IMR-90 (cell line): ENCODE results near the gene EPO. TPM values are rescaled to one million over a fixed set of nuclear protein-coding genes. Genes with fewer than 3 reads are reported as not detected.

Experiments used
- ATAC-seq: fragments of 200-7000 bp; cut with Tn5 transposase; 2 replicates; pipeline ENCODE4 v1.9.1; 2020; ENCODE audit warnings: low read depth, mild to moderate bottlenecking, moderate library complexity
- BruUV-seq: library from RNA; stranded (reverse); fragments of 400-500 nt; replicated peaks from 2 replicates; lab custom pipeline; 2021; lab: Mats Ljungman, UMichigan
- CTCF ChIA-PET: fragments of 300-600 bp; formaldehyde crosslinking; extraction: SDS; loops from one replicate; lab custom pipeline; 2021; ENCODE audit warnings: antibody characterized with exemption; lab: Yijun Ruan, JAX
- POLR2A ChIA-PET: fragments of 300-600 bp; sonication (Branson Sonifier 250); formaldehyde crosslinking; loops from one replicate; lab custom pipeline; 2022; ENCODE audit warnings: antibody characterized with exemption; ENCODE audit not compliant: unreplicated experiment; lab: Charles Lee
- DNase-seq: peaks from one replicate; pipeline ENCODE4 v3.0.0; 2013
- H2AFZ ChIP-seq: replicated peaks from 2 replicates; pipeline ENCODE3; 2013; ENCODE audit warnings: low read length, mild to moderate bottlenecking; ENCODE audit not compliant: poor library complexity
- H2AK5ac ChIP-seq: 2 replicates; pipeline ENCODE4 v1.6.1; 2013; ENCODE audit warnings: low read depth, low read length, inconsistent platforms
- H2AK9ac ChIP-seq: replicated peaks from 2 replicates; pipeline ENCODE3; 2013; ENCODE audit warnings: mild to moderate bottlenecking, low read depth, low read length, moderate library complexity; ENCODE audit not compliant: poor library complexity
- H2BK120ac ChIP-seq: 2 replicates; pipeline ENCODE4 v1.6.1; 2013; ENCODE audit warnings: low read depth, low read length, inconsistent platforms
- H2BK15ac ChIP-seq: 3 replicates; pipeline ENCODE4 v1.6.1; 2013; ENCODE audit warnings: low read depth, low read length, inconsistent platforms
- H2BK20ac ChIP-seq: 2 replicates; pipeline ENCODE4 v1.6.1; 2013; ENCODE audit warnings: low read depth, mild to moderate bottlenecking, inconsistent platforms, low read length, moderate library complexity
- H2BK5ac ChIP-seq: 2 replicates; pipeline ENCODE4 v1.6.1; 2013; ENCODE audit warnings: mild to moderate bottlenecking, low read depth, low read length, inconsistent platforms; ENCODE audit not compliant: poor library complexity, severe bottlenecking
- H3K14ac ChIP-seq: replicated peaks from 2 replicates; pipeline ENCODE4 v1.6.1; 2013; ENCODE audit warnings: low read depth, low read length, inconsistent platforms
- H3K18ac ChIP-seq: 2 replicates; pipeline ENCODE4 v1.6.1; 2013; ENCODE audit warnings: low read depth, low read length, control low read depth
- H3K23ac ChIP-seq: 2 replicates; pipeline ENCODE4 v1.6.1; 2013; ENCODE audit warnings: low read depth, low read length, inconsistent platforms
- H3K27ac ChIP-seq: 2 replicates; pipeline ENCODE4 v1.5.1; 2013; ENCODE audit warnings: mild to moderate bottlenecking, control low read depth, low read length; ENCODE audit not compliant: insufficient read depth
- H3K27me3 ChIP-seq: 2 replicates; pipeline ENCODE4 v1.6.1; 2013; ENCODE audit warnings: low read length; ENCODE audit not compliant: control insufficient read depth, insufficient read depth
- H3K36me3 ChIP-seq: 2 replicates; pipeline ENCODE4 v1.6.1; 2013; ENCODE audit warnings: low read length, mixed read lengths; ENCODE audit not compliant: control insufficient read depth, insufficient read depth
- H3K4ac ChIP-seq: 2 replicates; pipeline ENCODE4 v1.6.1; 2013; ENCODE audit warnings: low read depth, low read length, inconsistent platforms
- H3K4me1 ChIP-seq: 2 replicates; pipeline ENCODE4 v1.6.1; 2013; ENCODE audit warnings: low read length, mixed read lengths; ENCODE audit not compliant: control insufficient read depth, insufficient read depth
- H3K4me2 ChIP-seq: 2 replicates; pipeline ENCODE4 v1.6.1; 2013; ENCODE audit warnings: low read depth, mild to moderate bottlenecking, control low read depth, low read length, moderate library complexity
- H3K4me3 ChIP-seq: 2 replicates; pipeline ENCODE4 v1.5.1; 2013; ENCODE audit warnings: low read depth, mild to moderate bottlenecking, control low read depth, low read length, moderate library complexity; ENCODE audit not compliant: insufficient read depth
- H3K56ac ChIP-seq: 2 replicates; pipeline ENCODE4 v1.6.1; 2013; ENCODE audit warnings: low read length, inconsistent platforms; ENCODE audit not compliant: insufficient read depth; ENCODE audit errors: extremely low read depth
- H3K79me1 ChIP-seq, 2 experiments: 2 replicates each; pipeline ENCODE4 v1.6.1; 2013; ENCODE audit warnings: low read length in 2 of 2, inconsistent platforms in 1 of 2, low read depth in 1 of 2
- H3K9ac ChIP-seq: 2 replicates; pipeline ENCODE4 v1.6.1; 2013; ENCODE audit warnings: low read depth, low read length, control low read depth
- H3K9me1 ChIP-seq: 2 replicates; pipeline ENCODE4 v1.6.1; 2013; ENCODE audit warnings: low read length, inconsistent platforms; ENCODE audit not compliant: insufficient read depth
- H3K9me3 ChIP-seq: 2 replicates; pipeline ENCODE4 v1.6.1; 2013; ENCODE audit warnings: low read length; ENCODE audit not compliant: control insufficient read depth, insufficient read depth
- H4K20me1 ChIP-seq: 2 replicates; pipeline ENCODE4 v1.6.1; 2013; ENCODE audit warnings: low read length, inconsistent platforms; ENCODE audit not compliant: insufficient read depth
- H4K5ac ChIP-seq: 2 replicates; pipeline ENCODE4 v1.6.1; 2013; ENCODE audit warnings: mild to moderate bottlenecking, low read depth, low read length, control low read depth
- H4K8ac ChIP-seq, 2 experiments: 2 replicates each; pipeline ENCODE4 v1.6.1; 2013; ENCODE audit warnings: low read depth in 2 of 2, low read length in 2 of 2, control low read depth in 1 of 2, inconsistent platforms in 1 of 2
- H4K91ac ChIP-seq: 2 replicates; pipeline ENCODE4 v1.6.1; 2013; ENCODE audit warnings: low read depth, low read length, inconsistent platforms; ENCODE audit not compliant: insufficient read depth
- CHD1 ChIP-seq: IDR thresholded peaks from 2 replicates; pipeline ENCODE4 v1.6.1; 2012; ENCODE audit warnings: low read depth, low read length, improper control_type of control experiment
- FOS ChIP-seq: fragments of 150-350 bp; IDR thresholded peaks from 2 replicates; pipeline ENCODE4 v1.6.1; 2016; ENCODE audit warnings: low read depth, low read length
- MAFK ChIP-seq: IDR thresholded peaks from 2 replicates; pipeline ENCODE4 v1.6.1; 2012; ENCODE audit warnings: low read depth, low read length, improper control_type of control experiment
- MXI1 ChIP-seq: IDR thresholded peaks from 2 replicates; pipeline ENCODE4 v1.6.1; 2012; ENCODE audit warnings: low read depth, mild to moderate bottlenecking, low read length, moderate library complexity, borderline replicate concordance
- POLR2A ChIP-seq: IDR thresholded peaks from 2 replicates; pipeline ENCODE4 v1.6.1; 2012; ENCODE audit warnings: mild to moderate bottlenecking, low read depth, low read length
- RAD21 ChIP-seq: IDR thresholded peaks from 2 replicates; pipeline ENCODE4 v1.6.1; 2012; ENCODE audit warnings: low read length, improper control_type of control experiment
- RCOR1 ChIP-seq: IDR thresholded peaks from 2 replicates; pipeline ENCODE4 v1.6.1; 2012; ENCODE audit warnings: mild to moderate bottlenecking, low read length, improper control_type of control experiment; ENCODE audit not compliant: insufficient replicate concordance
- SMC3 ChIP-seq: fragments of 150-350 bp; IDR thresholded peaks from 2 replicates; pipeline ENCODE4 v1.6.1; 2016; ENCODE audit warnings: low read depth, mild to moderate bottlenecking, antibody characterized with exemption, low read length, moderate library complexity
- WGBS, 2 experiments: methylation state at CpG; one replicate each; pipeline versions ENCODE4 v1.1.5 to v1.1.7; 2013; ENCODE audit warnings: missing lambda C conversion rate in 2 of 2; ENCODE audit not compliant: insufficient read length in 1 of 2; ENCODE audit errors: extremely low coverage in 2 of 2; 5-methylcytosine and 5-hydroxymethylcytosine counted together
- dilution Hi-C: fragments of 300-500 bp; cut with HindIII; formaldehyde crosslinking; loops from one replicate; pipeline ENCODE4 v1.14.3; 2018; ENCODE audit warnings: low sequenced_read_pairs; ENCODE audit not compliant: unreplicated experiment
- in situ Hi-C: fragments of 300-500 bp; cut with MboI; formaldehyde crosslinking; loops from 3 replicates; pipeline ENCODE4 v1.14.3; 2019; ENCODE audit warnings: low sequenced_read_pairs, inconsistent platforms, mixed read lengths
- intact Hi-C: fragments of 100-400 bp; cut with micrococcal nuclease; formaldehyde crosslinking; loops from 2 replicates; pipeline ENCODE4 v1.10.0; 2022
- polyA plus RNA-seq, 3 experiments: library from polyadenylated mRNA; depleted of rRNA; stranded (reverse); fragments of >200 nt; gene quantifications; 2 replicates each; pipeline ENCODE4 v1.2.3, GENCODE V29; 2012; ENCODE audit warnings: low replicate concordance in 1 of 3
- total RNA-seq: library from RNA; depleted of rRNA; stranded (reverse); fragments of >200 nt; gene quantifications from 2 replicates; pipeline ENCODE4 v1.2.3, GENCODE V29; 2012
- TF ChIP-seq, protein P1 (sequence below): fragments of 150-350 bp; IDR thresholded peaks from 2 replicates; pipeline ENCODE4 v1.6.1; 2017; ENCODE audit warnings: mild to moderate bottlenecking, antibody characterized with exemption, low read length, low read depth
- TF ChIP-seq, protein P2 (sequence below): conservative IDR thresholded peaks from 2 replicates; pipeline ENCODE4 v1.5.1; 2012; ENCODE audit warnings: mild to moderate bottlenecking, low read depth, low read length, improper control_type of control experiment
- TF ChIP-seq, protein P3 (sequence below): fragments of 150-350 bp; IDR thresholded peaks from 2 replicates; pipeline ENCODE4 v1.6.1; 2016; ENCODE audit warnings: low read depth, mild to moderate bottlenecking, low read length, moderate library complexity, borderline replicate concordance

Gene EPO
- total and polyA plus RNA-seq, 2 of the 4 experiments (the other 2 are of a cell fraction), result not detected

GRCh38 chr7:100719523-100720278, 567 bp upstream of the EPO start:
- CTCF ChIA-PET, result interaction anchor here (1.7 kb wide), 1 partner anchor 132 kb away, joined by 14 read pairs; the partner anchor contains the start of gene SLC12A9
- Histone ChIP-seq H3K79me1 (no peaks in the 10 kb centered on the region), H3K18ac (no peak overlapping the region), H3K9me1 (no peaks in the 10 kb centered on the region), H2AK5ac (no peak overlapping the region), H4K8ac (no peak overlapping the region), H3K4me2 (no peak overlapping the region; the same call in 1 of the 2 replicates), H2AFZ (no peak overlapping the region), H2AK9ac (no peak overlapping the region), H2BK20ac (no peak overlapping the region), H3K36me3 (no peaks in the 10 kb centered on the region), H3K23ac (no peak overlapping the region), H4K20me1 (no peaks in the 10 kb centered on the region), H3K56ac (no peak overlapping the region), H2BK15ac (no peak overlapping the region), H2BK5ac (no peak overlapping the region), H3K14ac (no peak overlapping the region), H3K9ac (no peak overlapping the region), H3K9me3 (peaks cover 9% of the 10 kb centered on the region), H4K91ac (no peak overlapping the region), H4K5ac (no peak overlapping the region), H3K4me3 (no peak overlapping the region), H3K4ac (no peak overlapping the region), H3K27me3 (peaks cover 56% of the 10 kb centered on the region), H3K27ac (no peak overlapping the region), H3K4me1 (no peaks in the 10 kb centered on the region), H2BK120ac (no peak overlapping the region)
- WGBS, 2 experiments, result no CpG with 5 or more reads among the region's 8 CpGs
- POLR2A ChIA-PET, result no interaction called here
- DNase-seq, result peak; percentile 51
- dilution Hi-C loops (no loop called here), in situ Hi-C loops (loop anchor here (25.0 kb wide), 1 partner anchor 343 kb away; no protein-coding TSS in a partner anchor), intact Hi-C loops (loop anchor here (1.0 kb wide), 1 partner anchor 133 kb away; the partner anchor contains the start of gene SLC12A9)
- BruUV-seq, result no TSS peak
- ATAC-seq, result peak; percentile 79
- TF ChIP-seq RAD21 (peak; percentile 59), POLR2A (no peak), FOS (no peak), MAFK (no peak), MXI1 (no peak), CHD1 (no peak), RCOR1 (no peak), SMC3 (peak; percentile 43)
- TF ChIP-seq, protein P1, sequence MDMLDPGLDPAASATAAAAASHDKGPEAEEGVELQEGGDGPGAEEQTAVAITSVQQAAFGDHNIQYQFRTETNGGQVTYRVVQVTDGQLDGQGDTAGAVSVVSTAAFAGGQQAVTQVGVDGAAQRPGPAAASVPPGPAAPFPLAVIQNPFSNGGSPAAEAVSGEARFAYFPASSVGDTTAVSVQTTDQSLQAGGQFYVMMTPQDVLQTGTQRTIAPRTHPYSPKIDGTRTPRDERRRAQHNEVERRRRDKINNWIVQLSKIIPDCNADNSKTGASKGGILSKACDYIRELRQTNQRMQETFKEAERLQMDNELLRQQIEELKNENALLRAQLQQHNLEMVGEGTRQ, result no peak
- TF ChIP-seq, protein P2, sequence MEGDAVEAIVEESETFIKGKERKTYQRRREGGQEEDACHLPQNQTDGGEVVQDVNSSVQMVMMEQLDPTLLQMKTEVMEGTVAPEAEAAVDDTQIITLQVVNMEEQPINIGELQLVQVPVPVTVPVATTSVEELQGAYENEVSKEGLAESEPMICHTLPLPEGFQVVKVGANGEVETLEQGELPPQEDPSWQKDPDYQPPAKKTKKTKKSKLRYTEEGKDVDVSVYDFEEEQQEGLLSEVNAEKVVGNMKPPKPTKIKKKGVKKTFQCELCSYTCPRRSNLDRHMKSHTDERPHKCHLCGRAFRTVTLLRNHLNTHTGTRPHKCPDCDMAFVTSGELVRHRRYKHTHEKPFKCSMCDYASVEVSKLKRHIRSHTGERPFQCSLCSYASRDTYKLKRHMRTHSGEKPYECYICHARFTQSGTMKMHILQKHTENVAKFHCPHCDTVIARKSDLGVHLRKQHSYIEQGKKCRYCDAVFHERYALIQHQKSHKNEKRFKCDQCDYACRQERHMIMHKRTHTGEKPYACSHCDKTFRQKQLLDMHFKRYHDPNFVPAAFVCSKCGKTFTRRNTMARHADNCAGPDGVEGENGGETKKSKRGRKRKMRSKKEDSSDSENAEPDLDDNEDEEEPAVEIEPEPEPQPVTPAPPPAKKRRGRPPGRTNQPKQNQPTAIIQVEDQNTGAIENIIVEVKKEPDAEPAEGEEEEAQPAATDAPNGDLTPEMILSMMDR, result peak; percentile 51
- TF ChIP-seq, protein P3, sequence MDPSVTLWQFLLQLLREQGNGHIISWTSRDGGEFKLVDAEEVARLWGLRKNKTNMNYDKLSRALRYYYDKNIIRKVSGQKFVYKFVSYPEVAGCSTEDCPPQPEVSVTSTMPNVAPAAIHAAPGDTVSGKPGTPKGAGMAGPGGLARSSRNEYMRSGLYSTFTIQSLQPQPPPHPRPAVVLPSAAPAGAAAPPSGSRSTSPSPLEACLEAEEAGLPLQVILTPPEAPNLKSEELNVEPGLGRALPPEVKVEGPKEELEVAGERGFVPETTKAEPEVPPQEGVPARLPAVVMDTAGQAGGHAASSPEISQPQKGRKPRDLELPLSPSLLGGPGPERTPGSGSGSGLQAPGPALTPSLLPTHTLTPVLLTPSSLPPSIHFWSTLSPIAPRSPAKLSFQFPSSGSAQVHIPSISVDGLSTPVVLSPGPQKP, result no peak
